ENCODE data around the gene TAF7.
A peak's percentile ranks its signal among the peaks of the same experiment; 100 is the strongest.
"Not testable (repeated sequence)": the region's sequence is repeated elsewhere in the genome, so short reads cannot be mapped to it uniquely, and the experiment has no call there.

Gene TAF7

GRCh38 chr5:141338538-141339306 lies 18.1 kb upstream of the TAF7 start, which contains the start of gene PCDHGA2:
PCDHGA2 (plus strand) TSS chr5:141338760.
- DNase-seq = peak in 1 of 2 experiments; percentile 31

- not testable (repeated sequence) for DNase-seq
Observed at GRCh38 chr5:141332571-141332970, 12.0 kb upstream of the TAF7 start.

GRCh38 chr5:141330299-141331080 lies 9.9 kb upstream of the TAF7 start, which contains the start of gene PCDHGA1:
PCDHGA1 (plus strand) TSS chr5:141330514.
- peak in 1 of 2 experiments; percentile 40 for DNase-seq

- DNase-seq = no peak
Observed at GRCh38 chr5:141328231-141328630, 7.6 kb upstream of the TAF7 start.

- DNase-seq = peak in 1 of 2 experiments; percentile 39
Observed at GRCh38 chr5:141326088-141326854, 5.7 kb upstream of the TAF7 start.

- DNase-seq = no peak
Observed at GRCh38 chr5:141322261-141322660, 1.7 kb upstream of the TAF7 start.

- DNase-seq = no peak
Observed at GRCh38 chr5:141319699-141320098, 885 bp downstream of the TAF7 start.

- no peak for DNase-seq
Observed at GRCh38 chr5:141319202-141319601, 1.4 kb downstream of the TAF7 start.

GRCh38 chr5:141316963-141317362 lies 3.6 kb downstream of the TAF7 start:
- not testable (repeated sequence) for DNase-seq

- no peak for DNase-seq
Observed at GRCh38 chr5:141313711-141314110, 6.9 kb downstream of the TAF7 start.

- DNase-seq = no peak
Observed at GRCh38 chr5:141306630-141307029, 14.0 kb downstream of the TAF7 start.

- no peak for DNase-seq
Observed at GRCh38 chr5:141303756-141304155, 16.8 kb downstream of the TAF7 start, which contains the start of gene SLC25A2. SLC25A2 (minus strand) TSS chr5:141304049; CDS start chr5:141303865, 184 bp downstream.

- no peak for DNase-seq
Observed at GRCh38 chr5:141298376-141298775, 22.2 kb downstream of the TAF7 start.

- DNase-seq = no peak
Observed at GRCh38 chr5:141272906-141273305, 47.7 kb downstream of the TAF7 start.

GRCh38 chr5:141269195-141269594 lies 51.4 kb downstream of the TAF7 start:
- no peak for DNase-seq
